T-helper 2 cell treated with Interferon-gamma antibody and Interleukin-4, amounts not matched to agents 5 μg/mL and 100 μg/mL, for 36 hours (primary cell): ENCODE measurements around the gene CISTR.
"Not testable (repeated sequence)": the region's sequence is repeated elsewhere in the genome, so short reads cannot be mapped to it uniquely, and the experiment has no call there.

ENCODE experiments used
- DNase-seq: peaks from one replicate; pipeline ENCODE4 v3.0.0; 2021; ENCODE audit warnings: low spot score
- H3K27ac Mint-ChIP-seq: one replicate; pipeline ENCODE4 v1.8.0; 2021; ENCODE audit warnings: mild to moderate bottlenecking, mixed read lengths
- H3K27me3 Mint-ChIP-seq: one replicate; pipeline ENCODE4 v1.8.0; 2021; ENCODE audit warnings: low read depth, mixed read lengths
- H3K36me3 Mint-ChIP-seq: one replicate; pipeline ENCODE4 v1.8.0; 2021; ENCODE audit warnings: low read depth, mixed read lengths
- H3K4me1 Mint-ChIP-seq: one replicate; pipeline ENCODE4 v1.8.0; 2021; ENCODE audit warnings: low read depth, mixed read lengths
- H3K4me3 Mint-ChIP-seq: one replicate; pipeline ENCODE4 v1.8.0; 2022; ENCODE audit warnings: mild to moderate bottlenecking, moderate library complexity, mixed read lengths
- H3K9me3 Mint-ChIP-seq: one replicate; pipeline ENCODE4 v1.8.0; 2021; ENCODE audit warnings: mixed read lengths

Gene CISTR

GRCh38 chr12:53777936-53778644 is 26.3 kb upstream of the CISTR start:
- no peaks in the 10 kb centered on the region for H3K9me3 Mint-ChIP-seq
- DNase-seq, result no peak
- no peak overlapping the region for H3K4me3 Mint-ChIP-seq
- H3K4me1 Mint-ChIP-seq, result no peaks in the 10 kb centered on the region
- no peak overlapping the region for H3K27ac Mint-ChIP-seq
- H3K36me3 Mint-ChIP-seq, result no peaks in the 10 kb centered on the region
- peaks cover 51% of the 10 kb centered on the region for H3K27me3 Mint-ChIP-seq

- no peaks in the 10 kb centered on the region for H3K36me3 Mint-ChIP-seq
- no peaks in the 10 kb centered on the region for H3K9me3 Mint-ChIP-seq
- H3K27ac Mint-ChIP-seq, result no peak overlapping the region
- H3K4me3 Mint-ChIP-seq, result no peak overlapping the region
- no peaks in the 10 kb centered on the region for H3K4me1 Mint-ChIP-seq
- peaks cover 49% of the 10 kb centered on the region for H3K27me3 Mint-ChIP-seq
- DNase-seq, result no peak
Observed at GRCh38 chr12:53777412-53777811, 25.6 kb upstream of the CISTR start.

DNA sequence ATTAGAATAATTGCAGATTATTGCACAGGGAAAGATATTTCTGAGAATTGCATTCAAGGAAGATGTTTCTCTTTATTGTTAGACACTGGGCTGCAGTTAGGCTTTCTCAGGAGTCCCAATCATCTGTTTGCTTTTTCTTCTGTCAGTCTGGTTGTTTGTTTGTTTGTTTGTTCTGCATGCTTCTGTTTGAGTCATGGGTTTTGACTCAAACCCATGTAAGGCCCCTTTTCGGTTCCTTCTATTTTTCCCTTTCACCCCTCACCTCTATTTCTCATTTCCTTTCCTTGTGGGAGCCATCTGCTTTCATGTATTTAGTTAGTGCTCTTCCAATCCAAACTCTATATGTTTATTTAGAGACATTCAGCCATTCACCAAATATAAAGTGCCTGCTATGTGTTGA is 25.1 kb upstream of the CISTR start:
- DNase-seq, result no peak
- Mint-ChIP-seq H3K27ac (no peak overlapping the region), H3K27me3 (peaks cover 51% of the 10 kb centered on the region), H3K9me3 (no peaks in the 10 kb centered on the region), H3K4me3 (no peak overlapping the region), H3K36me3 (no peaks in the 10 kb centered on the region), H3K4me1 (no peaks in the 10 kb centered on the region)

DNA sequence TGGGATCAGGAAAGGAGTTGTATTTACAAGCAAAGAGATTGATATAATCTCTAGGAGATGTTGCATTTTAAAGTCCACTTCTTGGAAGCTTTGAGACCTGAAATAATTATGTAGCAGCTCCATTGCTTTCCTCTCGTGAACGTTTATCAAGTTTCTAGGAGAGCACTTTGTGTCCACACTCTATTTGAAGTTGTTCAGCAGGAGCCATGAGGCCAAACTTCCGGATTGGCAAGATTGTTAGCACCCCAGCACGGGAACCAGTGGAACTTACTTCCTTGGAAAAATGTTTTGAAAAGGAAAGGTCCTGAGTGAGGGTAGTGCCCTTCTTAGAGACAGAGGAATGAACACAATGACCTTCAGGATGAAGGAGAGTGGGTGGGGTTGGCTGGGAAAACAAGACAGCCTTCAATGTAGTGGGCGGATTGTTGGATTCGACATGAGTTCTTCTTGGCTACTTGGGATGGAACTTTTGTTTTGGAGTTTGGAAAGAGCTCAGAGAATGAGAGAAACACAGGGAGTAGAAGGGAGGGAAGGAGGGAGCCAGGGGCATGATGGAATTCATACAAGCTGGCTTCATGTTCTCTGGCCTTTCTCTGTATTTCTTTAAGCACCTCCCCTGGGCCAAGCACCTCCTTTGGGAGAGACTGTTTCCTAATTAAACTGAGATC is 23.8 kb upstream of the CISTR start:
- Mint-ChIP-seq H3K27me3 (peaks cover 45% of the 10 kb centered on the region), H3K4me3 (no peak overlapping the region), H3K4me1 (no peaks in the 10 kb centered on the region), H3K9me3 (no peaks in the 10 kb centered on the region), H3K36me3 (no peaks in the 10 kb centered on the region), H3K27ac (no peak overlapping the region)
- no peak for DNase-seq

- Mint-ChIP-seq H3K4me3 (no peak overlapping the region), H3K36me3 (no peaks in the 10 kb centered on the region), H3K9me3 (no peaks in the 10 kb centered on the region), H3K27ac (no peak overlapping the region), H3K27me3 (peaks cover 50% of the 10 kb centered on the region), H3K4me1 (no peaks in the 10 kb centered on the region)
- DNase-seq, result no peak
Observed at GRCh38 chr12:53770281-53770680, 18.5 kb upstream of the CISTR start.

DNA sequence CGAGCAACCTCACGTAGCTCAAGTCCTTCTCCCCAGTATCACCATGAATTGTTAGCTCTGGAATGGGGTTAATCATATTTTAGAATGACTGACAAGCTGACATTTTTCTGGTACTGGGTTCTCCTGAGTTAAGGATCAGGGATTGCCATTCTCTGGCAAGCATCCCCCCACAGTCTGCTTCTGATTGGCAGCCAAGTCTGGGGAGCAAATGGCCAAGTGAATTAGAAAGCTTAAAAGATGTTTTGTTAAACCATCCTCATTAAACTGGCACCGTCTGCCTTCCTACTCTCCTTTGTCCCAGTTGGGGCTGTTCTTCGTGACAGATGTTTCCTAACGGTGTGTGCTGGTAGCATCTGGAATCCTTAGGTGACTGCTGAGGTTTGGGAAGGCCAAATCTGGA is 17.2 kb upstream of the CISTR start:
- Mint-ChIP-seq H3K4me1 (no peaks in the 10 kb centered on the region), H3K4me3 (no peak overlapping the region), H3K9me3 (no peaks in the 10 kb centered on the region), H3K27me3 (peaks cover 60% of the 10 kb centered on the region), H3K36me3 (no peaks in the 10 kb centered on the region), H3K27ac (no peak overlapping the region)
- DNase-seq, result no peak

- Mint-ChIP-seq H3K27me3 (peaks cover 66% of the 10 kb centered on the region), H3K4me3 (no peak overlapping the region), H3K36me3 (no peaks in the 10 kb centered on the region), H3K4me1 (no peaks in the 10 kb centered on the region), H3K9me3 (no peaks in the 10 kb centered on the region), H3K27ac (no peak overlapping the region)
- DNase-seq, result no peak
Observed at GRCh38 chr12:53766881-53767280, 15.1 kb upstream of the CISTR start.

DNA sequence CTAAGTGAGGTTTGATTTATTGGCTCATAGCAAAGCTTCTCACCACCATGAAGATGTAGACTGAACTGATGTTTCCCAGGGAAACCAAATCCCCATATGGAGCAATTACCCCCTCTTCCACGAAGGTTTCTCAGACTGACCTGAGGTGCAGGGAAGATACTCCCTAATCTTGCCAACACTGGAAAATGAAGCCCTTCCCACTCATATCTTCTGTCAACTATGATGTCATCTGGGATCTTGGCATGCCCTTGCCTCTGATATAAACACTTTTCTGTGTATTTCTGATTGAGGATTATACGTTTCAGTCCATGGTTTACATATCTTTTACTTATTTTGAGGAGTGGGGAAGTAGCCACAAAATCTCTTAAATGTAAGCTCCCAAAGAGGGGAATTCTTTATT is 14.1 kb upstream of the CISTR start:
- no peaks in the 10 kb centered on the region for H3K9me3 Mint-ChIP-seq
- H3K4me1 Mint-ChIP-seq, result no peaks in the 10 kb centered on the region
- DNase-seq, result no peak
- peaks cover 66% of the 10 kb centered on the region for H3K27me3 Mint-ChIP-seq
- H3K36me3 Mint-ChIP-seq, result no peaks in the 10 kb centered on the region
- no peak overlapping the region for H3K4me3 Mint-ChIP-seq
- H3K27ac Mint-ChIP-seq, result no peak overlapping the region

DNA sequence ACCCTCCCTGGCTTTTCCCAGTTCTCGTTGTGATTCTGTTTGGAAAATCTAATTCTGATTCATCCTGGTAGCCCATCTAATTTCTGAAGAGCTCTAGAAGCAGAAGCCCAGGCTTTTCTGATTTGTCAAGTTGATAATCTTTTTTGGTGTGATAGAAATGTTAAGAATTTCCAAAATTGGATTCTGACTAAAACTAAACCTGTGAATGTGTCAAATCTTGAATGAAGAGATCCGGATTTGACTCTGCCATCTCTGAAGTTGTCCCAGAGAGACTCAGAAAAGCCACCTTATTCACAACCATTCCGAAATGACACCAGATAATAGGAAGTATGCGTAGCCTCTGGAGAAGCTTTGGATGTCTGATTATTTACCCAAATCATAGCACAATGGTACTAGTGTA is 12.8 kb upstream of the CISTR start:
- Mint-ChIP-seq H3K27ac (no peak overlapping the region), H3K27me3 (peaks cover 68% of the 10 kb centered on the region), H3K36me3 (no peaks in the 10 kb centered on the region)

DNA sequence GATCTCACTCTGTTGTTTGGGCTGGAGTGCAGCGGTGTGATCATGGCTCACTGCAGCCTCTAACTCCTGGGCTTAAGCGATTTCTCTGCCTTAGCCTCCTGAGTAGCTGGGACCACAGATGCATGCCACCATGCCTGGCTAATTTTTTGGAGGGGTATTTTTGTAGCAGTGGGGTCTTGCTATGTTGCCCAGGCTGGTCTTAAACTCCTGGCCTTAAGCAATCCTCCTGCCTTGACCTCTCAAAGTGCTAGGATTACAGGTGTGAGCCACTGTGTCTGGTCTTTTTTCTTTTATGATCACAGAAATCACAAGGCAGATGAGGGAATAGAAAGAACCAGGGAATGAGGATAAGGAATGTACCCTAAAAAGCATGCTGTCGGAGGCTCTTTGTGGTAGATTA is 11.0 kb upstream of the CISTR start:
- DNase-seq, H3K4me1 Mint-ChIP-seq, H3K36me3 Mint-ChIP-seq, H3K9me3 Mint-ChIP-seq, H3K27ac Mint-ChIP-seq, H3K4me3 Mint-ChIP-seq: not testable (repeated sequence)
- peaks cover 79% of the 10 kb centered on the region for H3K27me3 Mint-ChIP-seq

More for the DNA sequence above, 12.8 kb upstream of the CISTR start:
- DNase-seq, result no peak
- no peak overlapping the region for H3K4me3 Mint-ChIP-seq
- no peaks in the 10 kb centered on the region for H3K4me1 Mint-ChIP-seq
- H3K9me3 Mint-ChIP-seq, result no peaks in the 10 kb centered on the region

DNA sequence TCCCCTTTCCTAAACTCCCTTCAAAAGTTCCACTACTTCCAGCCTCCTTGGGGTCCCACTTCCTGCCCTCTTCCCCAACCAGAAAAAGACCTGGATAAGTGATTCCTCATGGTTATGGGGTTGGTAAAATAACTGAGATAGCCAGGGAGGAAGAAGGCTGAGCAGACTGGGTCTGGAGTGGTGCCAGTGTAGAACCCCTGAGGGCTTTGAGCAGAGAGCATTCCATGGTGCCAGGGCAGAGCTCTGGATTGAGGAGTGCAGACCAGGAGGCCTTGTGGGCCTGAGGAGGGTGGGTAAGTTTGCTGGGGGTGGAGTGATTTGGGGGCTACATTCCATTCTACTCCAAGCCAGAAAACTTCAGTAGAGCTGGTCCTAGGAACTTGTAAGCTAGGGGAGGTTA is 9.5 kb upstream of the CISTR start:
- no peak for DNase-seq
- H3K4me3 Mint-ChIP-seq, result no peak overlapping the region
- no peaks in the 10 kb centered on the region for H3K9me3 Mint-ChIP-seq
- H3K4me1 Mint-ChIP-seq, result peaks cover 9% of the 10 kb centered on the region
- H3K27ac Mint-ChIP-seq, result no peak overlapping the region
- no peaks in the 10 kb centered on the region for H3K36me3 Mint-ChIP-seq
- H3K27me3 Mint-ChIP-seq, result peaks cover 70% of the 10 kb centered on the region

DNA sequence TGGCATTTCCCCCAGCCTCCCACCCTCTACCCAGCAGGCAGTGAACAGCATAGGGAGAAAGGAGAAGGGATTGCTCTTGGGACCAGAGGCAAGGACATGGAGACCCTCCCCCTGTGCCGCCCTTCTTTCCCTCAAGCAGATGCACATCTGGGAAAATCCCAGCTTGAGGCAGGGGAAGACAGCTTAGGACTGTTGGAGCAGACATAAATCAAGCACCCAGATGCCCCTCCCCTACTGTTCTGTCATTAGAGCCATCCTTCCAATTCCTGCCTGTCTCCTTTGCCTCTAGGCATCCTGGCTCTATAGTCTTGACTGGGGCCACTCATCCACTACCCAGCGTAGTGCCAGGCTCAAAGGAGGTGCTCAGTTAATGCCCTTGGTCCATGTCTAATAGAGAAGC is 7.5 kb upstream of the CISTR start:
- no peaks in the 10 kb centered on the region for H3K9me3 Mint-ChIP-seq
- H3K4me3 Mint-ChIP-seq, result no peak overlapping the region
- no peaks in the 10 kb centered on the region for H3K36me3 Mint-ChIP-seq
- H3K4me1 Mint-ChIP-seq, result peaks cover 17% of the 10 kb centered on the region
- H3K27ac Mint-ChIP-seq, result no peak overlapping the region
- peaks cover 57% of the 10 kb centered on the region for H3K27me3 Mint-ChIP-seq
- DNase-seq, result no peak

DNA sequence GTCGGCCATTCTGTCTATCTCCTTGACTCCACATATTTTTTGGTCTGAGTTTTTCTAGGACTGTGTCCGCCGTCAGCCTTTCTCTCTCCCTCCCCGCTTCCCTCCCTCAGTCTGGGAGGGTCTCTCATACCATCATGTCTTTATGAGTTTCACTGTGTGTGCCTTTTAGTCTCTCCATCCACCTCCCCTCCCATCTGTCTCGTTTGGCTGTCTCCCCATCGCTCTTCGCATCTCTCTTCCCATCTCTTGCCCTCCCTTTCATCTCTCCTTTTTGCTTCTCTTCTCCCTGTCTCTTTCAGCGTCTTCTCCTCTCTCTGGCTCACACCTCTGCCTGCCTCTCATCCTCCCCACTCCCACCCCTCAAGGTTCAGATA is 6.9 kb upstream of the CISTR start:
- no peak overlapping the region for H3K27ac Mint-ChIP-seq
- H3K4me1 Mint-ChIP-seq, result peaks cover 17% of the 10 kb centered on the region
- no peak overlapping the region for H3K4me3 Mint-ChIP-seq
- no peak for DNase-seq
- H3K27me3 Mint-ChIP-seq, result peaks cover 56% of the 10 kb centered on the region
- no peaks in the 10 kb centered on the region for H3K9me3 Mint-ChIP-seq
- H3K36me3 Mint-ChIP-seq, result no peaks in the 10 kb centered on the region

DNA sequence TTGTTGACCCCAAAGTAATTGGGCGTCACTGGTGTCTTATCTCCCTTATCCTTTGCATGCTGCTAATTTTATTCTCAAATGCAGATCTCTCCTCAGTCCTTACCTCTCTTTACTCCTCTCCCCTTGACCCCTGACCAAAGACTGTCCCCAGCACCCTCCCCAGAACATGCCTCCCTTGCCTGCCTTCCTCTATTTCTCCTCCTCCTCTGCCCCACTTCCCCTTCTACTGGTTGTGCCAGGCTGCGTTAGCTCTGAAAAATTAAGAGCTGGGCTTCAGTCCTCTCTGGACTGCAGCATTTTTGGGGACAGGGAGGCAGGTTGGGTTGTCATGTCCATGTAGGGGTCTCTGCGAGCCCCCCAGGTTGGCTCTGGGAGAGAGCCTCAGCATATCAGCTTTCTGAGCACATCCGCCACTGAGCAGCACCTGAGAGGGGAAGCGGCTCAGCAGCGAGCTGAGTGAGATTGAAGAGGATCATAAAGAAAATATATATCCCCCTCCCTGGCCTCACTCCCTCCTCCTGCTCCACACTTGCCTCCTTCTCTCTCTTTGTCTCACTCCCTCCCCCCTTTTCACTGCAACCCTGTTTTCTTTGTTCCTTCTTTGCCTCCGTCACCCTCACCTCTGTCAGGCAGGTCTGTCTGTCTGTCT is 6.4 kb upstream of the CISTR start:
- H3K9me3 Mint-ChIP-seq, result no peaks in the 10 kb centered on the region
- no peak overlapping the region for H3K27ac Mint-ChIP-seq
- peaks cover 17% of the 10 kb centered on the region for H3K4me1 Mint-ChIP-seq
- H3K4me3 Mint-ChIP-seq, result no peak overlapping the region
- H3K27me3 Mint-ChIP-seq, result peaks cover 51% of the 10 kb centered on the region
- no peaks in the 10 kb centered on the region for H3K36me3 Mint-ChIP-seq
- no peak for DNase-seq
